ENCODE measurements around the gene MRPL52.

Gene MRPL52

GRCh38 chr14:22864979-22865378, 35.3 kb downstream of the MRPL52 start:
- no peak for TF ChIP-seq YY1 (IDR thresholded peaks at IDR 0.05; ENCODE audit: insufficient read depth, insufficient read length)
- no peaks in the 10 kb centered on the region for H3K4me1 ChIP-seq (ENCODE audit: insufficient read depth, insufficient read length)
- H3K9ac ChIP-seq (ENCODE audit: insufficient read length, low read depth) = no peak overlapping the region
- no peak overlapping the region for H3K4me3 ChIP-seq (ENCODE audit: insufficient read length, low read depth)
- no peak for DNase-seq (ENCODE audit: low read depth, low spot score)
- H3K27me3 ChIP-seq (ENCODE audit: insufficient read depth, insufficient read length) = no peaks in the 10 kb centered on the region
- no peaks in the 10 kb centered on the region for H3K36me3 ChIP-seq (ENCODE audit: insufficient read depth, insufficient read length, low read length)
- no peaks in the 10 kb centered on the region for H3K9me3 ChIP-seq (ENCODE audit: insufficient read depth, low read length)

- H3K4me3 ChIP-seq (ENCODE audit: insufficient read length, low read depth) = no peak overlapping the region
Measured at GRCh38 chr14:22865424-22866405, 36.0 kb downstream of the MRPL52 start.

GRCh38 chr14:22866874-22867273, 37.2 kb downstream of the MRPL52 start:
- Histone ChIP-seq H3K9me3 (ENCODE audit: insufficient read depth, low read length) (no peaks in the 10 kb centered on the region), H3K36me3 (ENCODE audit: insufficient read depth, insufficient read length, low read length) (no peaks in the 10 kb centered on the region), H3K4me3 (ENCODE audit: insufficient read length, low read depth) (no peak overlapping the region), H3K27me3 (ENCODE audit: insufficient read depth, insufficient read length) (no peaks in the 10 kb centered on the region), H3K4me1 (ENCODE audit: insufficient read depth, insufficient read length) (no peaks in the 10 kb centered on the region), H3K9ac (ENCODE audit: insufficient read length, low read depth) (no peak overlapping the region)
- no peak for DNase-seq (ENCODE audit: low read depth, low spot score)
- TF ChIP-seq SUZ12 (IDR thresholded peaks at IDR 0.05; ENCODE audit: extremely low read depth, insufficient read depth, insufficient read length) (no peak), ZNF274 (IDR thresholded peaks at IDR 0.05; ENCODE audit: low read depth, low read length) (no peak), YY1 (IDR thresholded peaks at IDR 0.05; ENCODE audit: insufficient read depth, insufficient read length) (no peak)

More at GRCh38 chr14:22865424-22866405, 36.0 kb downstream of the MRPL52 start:
- no peaks in the 10 kb centered on the region for H3K4me1 ChIP-seq (ENCODE audit: insufficient read depth, insufficient read length)
- TF ChIP-seq YY1 (IDR thresholded peaks at IDR 0.05; ENCODE audit: insufficient read depth, insufficient read length) (no peak), SUZ12 (IDR thresholded peaks at IDR 0.05; ENCODE audit: extremely low read depth, insufficient read depth, insufficient read length) (no peak), ZNF274 (IDR thresholded peaks at IDR 0.05; ENCODE audit: low read depth, low read length) (no peak)
- no peaks in the 10 kb centered on the region for H3K27me3 ChIP-seq (ENCODE audit: insufficient read depth, insufficient read length)
- H3K9me3 ChIP-seq (ENCODE audit: insufficient read depth, low read length) = no peaks in the 10 kb centered on the region
- no peak for DNase-seq (ENCODE audit: low read depth, low spot score)
- H3K36me3 ChIP-seq (ENCODE audit: insufficient read depth, insufficient read length, low read length) = no peaks in the 10 kb centered on the region
- H3K9ac ChIP-seq (ENCODE audit: insufficient read length, low read depth) = no peak overlapping the region

GRCh38 chr14:22870811-22871223, 41.1 kb downstream of the MRPL52 start:
- Histone ChIP-seq H3K4me3 (ENCODE audit: insufficient read length, low read depth) (peak overlapping the region; percentile 76), H3K4me1 (ENCODE audit: insufficient read depth, insufficient read length) (no peaks in the 10 kb centered on the region), H3K27me3 (ENCODE audit: insufficient read depth, insufficient read length) (no peaks in the 10 kb centered on the region), H3K36me3 (ENCODE audit: insufficient read depth, insufficient read length, low read length) (peaks cover 11% of the 10 kb centered on the region), H3K9ac (ENCODE audit: insufficient read length, low read depth) (no peak overlapping the region), H3K9me3 (ENCODE audit: insufficient read depth, low read length) (no peaks in the 10 kb centered on the region)
- DNase-seq (ENCODE audit: low read depth, low spot score) = no peak
- TF ChIP-seq ZNF274 (IDR thresholded peaks at IDR 0.05; ENCODE audit: low read depth, low read length) = no peak
- no peak for TF ChIP-seq SUZ12 (IDR thresholded peaks at IDR 0.05; ENCODE audit: extremely low read depth, insufficient read depth, insufficient read length)
- no peak for TF ChIP-seq YY1 (IDR thresholded peaks at IDR 0.05; ENCODE audit: insufficient read depth, insufficient read length)

GRCh38 chr14:22871224-22872032, 41.7 kb downstream of the MRPL52 start, which contains the start of gene LRP10:
TSS of gene LRP10 (plus strand) at chr14:22871740. CDS start at chr14:22872304, 564 bp downstream.
- no peaks in the 10 kb centered on the region for H3K9me3 ChIP-seq (ENCODE audit: insufficient read depth, low read length)
- no peak for TF ChIP-seq YY1 (IDR thresholded peaks at IDR 0.05; ENCODE audit: insufficient read depth, insufficient read length)
- TF ChIP-seq ZNF274 (IDR thresholded peaks at IDR 0.05; ENCODE audit: low read depth, low read length) = no peak
- no peak for TF ChIP-seq SUZ12 (IDR thresholded peaks at IDR 0.05; ENCODE audit: extremely low read depth, insufficient read depth, insufficient read length)
- H3K4me1 ChIP-seq (ENCODE audit: insufficient read depth, insufficient read length) = no peaks in the 10 kb centered on the region
- no peak for DNase-seq (ENCODE audit: low read depth, low spot score)
- peak within 1 kb of the TSS; percentile 85 for H3K9ac ChIP-seq (ENCODE audit: insufficient read length, low read depth)
- no peaks in the 10 kb centered on the region for H3K27me3 ChIP-seq (ENCODE audit: insufficient read depth, insufficient read length)
- peak within 1 kb of the TSS; percentile 76 for H3K4me3 ChIP-seq (ENCODE audit: insufficient read length, low read depth)
- H3K36me3 ChIP-seq (ENCODE audit: insufficient read depth, insufficient read length, low read length) = peaks cover 17% of the 10 kb centered on the region

GRCh38 chr14:22872033-22872832, 42.5 kb downstream of the MRPL52 start:
- Histone ChIP-seq H3K9me3 (ENCODE audit: insufficient read depth, low read length) (no peaks in the 10 kb centered on the region), H3K36me3 (ENCODE audit: insufficient read depth, insufficient read length, low read length) (peaks cover 25% of the 10 kb centered on the region), H3K4me3 (ENCODE audit: insufficient read length, low read depth) (peak overlapping the region; percentile 76), H3K9ac (ENCODE audit: insufficient read length, low read depth) (peak overlapping the region; percentile 85), H3K4me1 (ENCODE audit: insufficient read depth, insufficient read length) (no peaks in the 10 kb centered on the region), H3K27me3 (ENCODE audit: insufficient read depth, insufficient read length) (no peaks in the 10 kb centered on the region)
- TF ChIP-seq ZNF274 (IDR thresholded peaks at IDR 0.05; ENCODE audit: low read depth, low read length) (no peak), YY1 (IDR thresholded peaks at IDR 0.05; ENCODE audit: insufficient read depth, insufficient read length) (no peak), SUZ12 (IDR thresholded peaks at IDR 0.05; ENCODE audit: extremely low read depth, insufficient read depth, insufficient read length) (no peak)
- no peak for DNase-seq (ENCODE audit: low read depth, low spot score)
